ENCODE measurements around the gene SRP54. TPM values are rescaled to one million over a fixed set of nuclear protein-coding genes. Genes with fewer than 3 reads are reported as not detected.

SRP54 gene
- polyA plus RNA-seq, 2 of the 4 experiments (the other 2 are of a cell fraction), result 70.8 to 103 TPM

GRCh38 chr14:35045798-35046047, 62.9 kb downstream of the SRP54 start:
- H3K27ac ChIP-seq, result peak overlapping the region; percentile 83 to 87
- ChIA-PET CTCF (interaction anchor here (0.6 to 1.5 kb wide), 6 partner anchors 8 to 350 kb away, joined by 3 to 4 read pairs (median 4); partner anchors contain the start of gene PPP2R3C), POLR2A (interaction anchor here (0.5 to 3.0 kb wide), 17 partner anchors 9 to 408 kb away, joined by 3 to 36 read pairs (median 5); partner anchors contain the start of genes BAZ1A, NFKBIA, PPP2R3C and PRORP)
- no peak for ATAC-seq
- DNase-seq (ENCODE audit: low read depth in 1 of 2, low spot score in 1 of 2), result peak in 1 of 2 experiments; percentile 31
- no peak for FAIRE-seq
- no peaks in the 10 kb centered on the region for H3K9me3 ChIP-seq
- peak overlapping the region; percentile 59 for H3K4me3 ChIP-seq
- TF ChIP-seq PHF8 (IDR thresholded peaks at IDR 0.05; ENCODE audit: borderline replicate concordance, low read depth) (peak; percentile 53; the same call in 1 of the 2 replicates), TP53 (CRISPR knock-in tag; IDR thresholded peaks at IDR 0.05) (peak; percentile 84), HMGXB4 (CRISPR knock-in tag; IDR thresholded peaks at IDR 0.05; ENCODE audit: borderline replicate concordance) (0 out of 2 replicates have a peak, but pooled peaks have one; percentile 25)
- TF ChIP-seq, protein P1, sequence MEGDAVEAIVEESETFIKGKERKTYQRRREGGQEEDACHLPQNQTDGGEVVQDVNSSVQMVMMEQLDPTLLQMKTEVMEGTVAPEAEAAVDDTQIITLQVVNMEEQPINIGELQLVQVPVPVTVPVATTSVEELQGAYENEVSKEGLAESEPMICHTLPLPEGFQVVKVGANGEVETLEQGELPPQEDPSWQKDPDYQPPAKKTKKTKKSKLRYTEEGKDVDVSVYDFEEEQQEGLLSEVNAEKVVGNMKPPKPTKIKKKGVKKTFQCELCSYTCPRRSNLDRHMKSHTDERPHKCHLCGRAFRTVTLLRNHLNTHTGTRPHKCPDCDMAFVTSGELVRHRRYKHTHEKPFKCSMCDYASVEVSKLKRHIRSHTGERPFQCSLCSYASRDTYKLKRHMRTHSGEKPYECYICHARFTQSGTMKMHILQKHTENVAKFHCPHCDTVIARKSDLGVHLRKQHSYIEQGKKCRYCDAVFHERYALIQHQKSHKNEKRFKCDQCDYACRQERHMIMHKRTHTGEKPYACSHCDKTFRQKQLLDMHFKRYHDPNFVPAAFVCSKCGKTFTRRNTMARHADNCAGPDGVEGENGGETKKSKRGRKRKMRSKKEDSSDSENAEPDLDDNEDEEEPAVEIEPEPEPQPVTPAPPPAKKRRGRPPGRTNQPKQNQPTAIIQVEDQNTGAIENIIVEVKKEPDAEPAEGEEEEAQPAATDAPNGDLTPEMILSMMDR (IDR thresholded peaks at IDR 0.05), result no peak
- WGBS (ENCODE audit: missing lambda C conversion rate), result 2% methylated on average over 6 of the region's 6 CpGs
- peak overlapping the region; percentile 75 for H3K4me2 ChIP-seq
- peaks cover 37% of the 10 kb centered on the region for H3K4me1 ChIP-seq

- Histone ChIP-seq H3K4me1 (peaks cover 42% of the 10 kb centered on the region), H3K4me3 (peak within 1 kb of the TSS; percentile 82), H3K27ac (peak within 1 kb of the TSS; percentile 92 to 93), H3K4me2 (peak within 1 kb of the TSS; percentile 75), H3K9me3 (no peaks in the 10 kb centered on the region)
- POLR2A ChIA-PET, result interaction anchor here (0.5 to 3.0 kb wide), 17 partner anchors 10 to 408 kb away, joined by 3 to 36 read pairs (median 5); partner anchors contain the start of genes BAZ1A, NFKBIA, PPP2R3C and PRORP
- DNase-seq (ENCODE audit: low read depth in 1 of 2, low spot score in 1 of 2), result peak; percentile 96 to 98
- CTCF ChIA-PET, result interaction anchor here (0.6 to 1.6 kb wide), 7 partner anchors 9 to 350 kb away, joined by 3 to 4 read pairs (median 4); partner anchors contain the start of gene PPP2R3C
- 0 out of 2 replicates have a peak, but pooled peaks have one; percentile 46 for TF ChIP-seq TP53 (CRISPR knock-in tag; IDR thresholded peaks at IDR 0.05)
- no peak for TF ChIP-seq ESRRA (IDR thresholded peaks at IDR 0.05; ENCODE audit: borderline replicate concordance, low read length)
- peak; percentile 66 to 89; a peak in 4 of 5 replicates for TF ChIP-seq JUN (IDR thresholded peaks at IDR 0.05)
- peak; percentile 61 for TF ChIP-seq PHF8 (IDR thresholded peaks at IDR 0.05; ENCODE audit: borderline replicate concordance, low read depth)
- no peak for TF ChIP-seq FOSL2 (IDR thresholded peaks at IDR 0.05)
- peak; percentile 62 for TF ChIP-seq FOSL2 (CRISPR knock-in tag; IDR thresholded peaks at IDR 0.05)
- TF ChIP-seq HDAC2 (IDR thresholded peaks at IDR 0.05), result no peak
- TF ChIP-seq, protein P2, sequence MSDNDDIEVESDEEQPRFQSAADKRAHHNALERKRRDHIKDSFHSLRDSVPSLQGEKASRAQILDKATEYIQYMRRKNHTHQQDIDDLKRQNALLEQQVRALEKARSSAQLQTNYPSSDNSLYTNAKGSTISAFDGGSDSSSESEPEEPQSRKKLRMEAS (IDR thresholded peaks at IDR 0.05), result peak; percentile 31; the same call in 1 of the 2 replicates
- 0 out of 2 replicates have a peak, but pooled peaks have one; percentile 4 for TF ChIP-seq GATA3 (IDR thresholded peaks at IDR 0.05; ENCODE audit: borderline replicate concordance)
- TF ChIP-seq, protein P1 (IDR thresholded peaks at IDR 0.05), result no peak
- TF ChIP-seq MAZ (IDR thresholded peaks at IDR 0.05; ENCODE audit: borderline replicate concordance, low read depth, low read length), result no peak
- peak; percentile 87 for TF ChIP-seq POLR2A (IDR thresholded peaks at IDR 0.05; ENCODE audit: low read length)
- TF ChIP-seq RAD21 (conservative IDR thresholded peaks at IDR 0.05 in 1 of 2, IDR thresholded peaks at IDR 0.05 in 1 of 2), result peak in 1 of 2 experiments; percentile 7; a peak in 1 of 5 replicates
- TF ChIP-seq REST (IDR thresholded peaks at IDR 0.05), result no peak; the same call in 1 of the 2 replicates
- peak; percentile 26; the same call in 1 of the 2 replicates for TF ChIP-seq KDM5A (IDR thresholded peaks at IDR 0.05)
- TF ChIP-seq, protein P3, sequence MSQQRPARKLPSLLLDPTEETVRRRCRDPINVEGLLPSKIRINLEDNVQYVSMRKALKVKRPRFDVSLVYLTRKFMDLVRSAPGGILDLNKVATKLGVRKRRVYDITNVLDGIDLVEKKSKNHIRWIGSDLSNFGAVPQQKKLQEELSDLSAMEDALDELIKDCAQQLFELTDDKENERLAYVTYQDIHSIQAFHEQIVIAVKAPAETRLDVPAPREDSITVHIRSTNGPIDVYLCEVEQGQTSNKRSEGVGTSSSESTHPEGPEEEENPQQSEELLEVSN (IDR thresholded peaks at IDR 0.05; ENCODE audit: borderline replicate concordance, low read depth), result no peak
- peak; percentile 90 for TF ChIP-seq BCL3 (IDR thresholded peaks at IDR 0.05)
- ATAC-seq, result peak; percentile 93 to 97
- FAIRE-seq, result no peak
- 0% methylated on average over 31 of the region's 77 CpGs for WGBS (ENCODE audit: missing lambda C conversion rate)
Measured at GRCh38 chr14:35046048-35046750, 63.4 kb downstream of the SRP54 start, which contains the start of gene FAM177A1. FAM177A1 (plus strand) TSS chr14:35046272; CDS start chr14:35046464, 192 bp downstream.

Data from A549 (cell line).